ENCODE results near the gene ECI2. TPM values are rescaled to one million over a fixed set of nuclear protein-coding genes. Genes with fewer than 3 reads are reported as not detected.
A peak's percentile ranks its signal among the peaks of the same experiment; 100 is the strongest.

Gene ECI2
- total and polyA plus RNA-seq, 5 donors from 2014 or later, result 18.8 to 102 (median 85.7) TPM

DNA sequence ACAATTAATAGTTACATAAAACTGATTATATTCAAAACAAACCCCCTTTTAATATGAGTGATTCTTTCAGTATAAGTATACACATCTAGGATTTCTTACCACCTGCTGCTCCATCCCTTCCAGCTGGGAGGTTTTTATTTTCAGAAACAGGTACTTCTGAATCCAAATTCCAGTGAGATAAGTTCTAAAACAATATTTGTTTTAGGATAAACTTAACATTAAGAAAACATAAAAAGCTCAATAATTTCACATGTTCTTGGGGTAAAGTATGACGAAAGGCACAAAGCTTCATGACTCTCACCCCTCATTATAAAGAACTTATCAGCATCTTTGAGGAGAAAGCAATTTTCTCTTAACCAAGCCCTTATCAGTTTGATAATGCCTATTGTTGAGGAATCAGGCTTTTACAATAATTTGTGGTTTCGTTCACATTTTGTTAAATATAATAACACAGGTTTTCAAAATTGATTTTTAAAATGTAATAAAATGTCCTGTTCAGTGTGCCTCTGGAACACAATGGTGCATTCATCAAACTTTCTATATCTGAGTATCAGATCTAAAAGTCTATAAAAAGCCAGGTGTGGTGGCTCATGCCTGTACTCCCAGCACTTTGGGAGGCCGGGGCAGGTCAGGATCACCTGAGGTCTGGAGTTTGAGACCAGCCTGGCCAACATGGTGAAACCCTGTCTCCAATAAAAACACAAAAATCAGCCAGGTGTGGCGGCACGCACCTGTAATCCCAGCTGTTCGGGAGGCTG lies 60.7 kb downstream of the ECI2 start:
- no peak overlapping the region for H3K27ac ChIP-seq (ENCODE audit: insufficient read depth, low read length, poor library complexity, severe bottlenecking)
- Mint-ChIP-seq H3K4me1 (no peaks in the 10 kb centered on the region), H3K9me3 (no peaks in the 10 kb centered on the region), H3K27me3 (no peaks in the 10 kb centered on the region), H3K27ac (no peak overlapping the region), H3K4me3 (no peak overlapping the region), H3K36me3 (no peaks in the 10 kb centered on the region)
- no peaks in the 10 kb centered on the region for H3K9me3 ChIP-seq (ENCODE audit: control insufficient read depth in 2 of 2, low read length in 2 of 2)
- no peaks in the 10 kb centered on the region for H3K4me1 ChIP-seq (ENCODE audit: control insufficient read depth, insufficient read depth, low read length, poor library complexity, severe bottlenecking)
- DNase-seq (no peak), ATAC-seq (ENCODE audit: low read depth in 2 of 2) (no peak)
- H3K36me3 ChIP-seq (ENCODE audit: control insufficient read depth, insufficient read depth, low read length), result no peaks in the 10 kb centered on the region
- no peaks in the 10 kb centered on the region for H3K27me3 ChIP-seq (ENCODE audit: control insufficient read depth, insufficient read depth, low read length)
- H3K4me3 ChIP-seq (ENCODE audit: low read depth, low read length), result no peak overlapping the region

DNA sequence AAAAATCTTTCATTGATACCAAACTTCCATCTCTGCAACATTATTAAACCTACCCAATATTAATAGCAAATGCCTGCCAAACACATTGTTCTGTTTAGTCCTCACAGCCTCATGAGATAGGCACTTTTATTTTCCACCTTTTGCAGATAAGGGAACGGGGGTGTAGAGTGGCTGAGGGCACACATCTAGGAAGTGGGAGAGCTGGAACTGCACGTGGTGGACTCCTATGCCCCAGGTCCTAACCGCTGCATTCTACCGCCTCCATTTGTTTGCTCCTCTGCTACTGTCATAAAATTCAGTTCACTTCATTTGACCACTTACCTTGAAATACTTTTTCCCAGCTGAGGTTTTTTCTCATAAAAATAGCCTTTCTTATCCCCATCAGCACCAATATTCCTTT lies 64.0 kb downstream of the ECI2 start:
- DNase-seq, result no peak
- H3K36me3 ChIP-seq (ENCODE audit: control insufficient read depth, insufficient read depth, low read length), result no peaks in the 10 kb centered on the region
- no peaks in the 10 kb centered on the region for H3K9me3 ChIP-seq (ENCODE audit: control insufficient read depth in 2 of 2, low read length in 2 of 2)
- H3K27ac ChIP-seq (ENCODE audit: insufficient read depth, low read length, poor library complexity, severe bottlenecking), result no peak overlapping the region
- Mint-ChIP-seq H3K9me3 (no peaks in the 10 kb centered on the region), H3K4me1 (no peaks in the 10 kb centered on the region), H3K27me3 (no peaks in the 10 kb centered on the region), H3K36me3 (no peaks in the 10 kb centered on the region), H3K27ac (no peak overlapping the region), H3K4me3 (no peak overlapping the region)
- ATAC-seq (ENCODE audit: low read depth in 2 of 2), result no peak
- H3K4me1 ChIP-seq (ENCODE audit: control insufficient read depth, insufficient read depth, low read length, poor library complexity, severe bottlenecking), result no peaks in the 10 kb centered on the region
- H3K4me3 ChIP-seq (ENCODE audit: low read depth, low read length), result no peak overlapping the region
- H3K27me3 ChIP-seq (ENCODE audit: control insufficient read depth, insufficient read depth, low read length), result no peaks in the 10 kb centered on the region

DNA sequence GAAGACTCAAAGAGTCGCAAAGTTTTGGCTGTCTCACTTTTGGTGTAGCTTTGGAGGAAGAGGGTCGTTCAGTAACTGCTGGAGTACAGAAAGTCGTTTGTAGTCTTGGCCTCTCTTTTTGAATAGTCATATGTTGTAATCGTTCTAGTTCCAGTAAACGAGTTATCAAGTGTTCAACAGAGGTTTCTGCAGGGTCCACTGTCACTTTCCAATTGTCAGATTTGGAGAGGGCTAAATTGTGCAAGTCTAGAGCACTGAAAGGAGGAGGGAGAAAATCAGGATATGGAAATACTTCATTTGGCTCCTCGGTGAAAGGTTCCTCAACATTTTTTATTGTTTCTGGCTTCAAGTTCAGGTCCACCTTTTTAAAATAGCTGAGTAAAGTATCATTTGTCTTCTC lies 66.2 kb downstream of the ECI2 start:
- Mint-ChIP-seq H3K9me3 (no peaks in the 10 kb centered on the region), H3K4me1 (peaks cover 0 to 3% (median 0%) of the 10 kb centered on the region in 4 donors), H3K36me3 (peaks cover 4% of the 10 kb centered on the region), H3K27me3 (no peaks in the 10 kb centered on the region), H3K4me3 (no peak overlapping the region), H3K27ac (no peak overlapping the region)
- no peak for DNase-seq
- peaks cover 19% of the 10 kb centered on the region for H3K36me3 ChIP-seq (ENCODE audit: control insufficient read depth, insufficient read depth, low read length)
- no peak overlapping the region for H3K27ac ChIP-seq (ENCODE audit: insufficient read depth, low read length, poor library complexity, severe bottlenecking)
- no peaks in the 10 kb centered on the region for H3K27me3 ChIP-seq (ENCODE audit: control insufficient read depth, insufficient read depth, low read length)
- ATAC-seq (ENCODE audit: low read depth in 2 of 2), result no peak
- H3K4me1 ChIP-seq (ENCODE audit: control insufficient read depth, insufficient read depth, low read length, poor library complexity, severe bottlenecking), result no peaks in the 10 kb centered on the region
- no peaks in the 10 kb centered on the region for H3K9me3 ChIP-seq (ENCODE audit: control insufficient read depth in 2 of 2, low read length in 2 of 2)
- H3K4me3 ChIP-seq (ENCODE audit: low read depth, low read length), result no peak overlapping the region

DNA sequence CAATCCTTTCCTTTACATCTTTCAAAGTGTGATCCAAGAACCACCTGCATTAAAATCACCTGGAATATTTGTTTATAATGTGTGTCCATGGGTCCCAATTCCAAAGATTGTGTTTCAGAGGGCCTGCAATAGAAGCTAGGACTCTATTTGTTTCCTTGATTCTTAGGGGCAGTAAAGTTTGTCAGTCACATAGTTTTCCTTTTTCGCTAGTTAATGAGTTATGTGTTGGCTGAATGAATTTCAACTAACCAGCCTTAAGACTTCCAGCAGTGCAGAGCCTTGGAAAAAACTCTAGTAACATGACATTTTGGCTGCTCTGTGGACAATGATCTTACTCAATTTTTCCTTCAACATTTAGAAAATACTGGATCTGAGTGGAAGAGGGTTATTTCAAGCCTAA lies 67.7 kb downstream of the ECI2 start:
- Mint-ChIP-seq H3K27ac (peak overlapping the region in 1 of 3 donors; percentile 2), H3K4me3 (no peak overlapping the region)

DNA sequence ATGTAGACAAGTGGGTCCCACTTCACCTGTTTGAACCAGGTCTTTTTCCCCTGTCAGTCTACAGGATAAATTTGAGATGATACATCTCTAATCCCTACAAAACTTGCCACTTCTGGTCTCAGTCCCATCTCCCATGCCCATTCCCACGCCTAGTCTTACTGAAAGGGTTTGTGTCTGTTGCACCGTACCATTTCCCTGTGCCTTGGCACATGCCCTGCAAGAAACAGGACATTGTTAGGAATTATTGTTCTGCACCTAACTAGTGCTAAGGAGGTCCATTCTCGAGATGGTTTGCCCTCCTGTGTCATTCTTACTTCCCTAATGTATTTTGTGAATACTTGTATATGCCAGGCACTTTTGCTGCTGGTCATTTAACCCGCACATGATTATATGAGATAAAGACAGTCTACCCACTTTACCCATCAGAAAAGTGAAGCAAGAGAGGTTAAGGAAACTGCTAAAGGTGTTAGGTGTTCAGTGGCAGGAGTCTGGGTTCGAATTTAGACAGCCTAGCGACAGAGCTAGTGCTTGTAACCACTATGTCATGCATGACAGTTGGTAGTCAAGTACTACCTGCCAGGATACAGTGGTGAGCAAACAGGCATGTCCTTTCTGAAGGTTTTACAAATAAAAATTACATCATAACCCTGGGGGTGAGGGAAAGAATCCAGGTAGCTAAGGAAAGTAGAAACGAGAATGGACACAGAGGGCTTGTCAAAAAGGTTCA lies 69.2 kb downstream of the ECI2 start:
- Mint-ChIP-seq H3K9me3 (no peaks in the 10 kb centered on the region), H3K27me3 (no peaks in the 10 kb centered on the region), H3K4me1 (peaks cover 0 to 5% (median under 1%) of the 10 kb centered on the region in 4 donors), H3K27ac (peak overlapping the region; percentile 2 to 88 (median 27)), H3K36me3 (peaks cover 14% of the 10 kb centered on the region), H3K4me3 (no peak overlapping the region)
- no peaks in the 10 kb centered on the region for H3K27me3 ChIP-seq (ENCODE audit: control insufficient read depth, insufficient read depth, low read length)
- no peak for ATAC-seq (ENCODE audit: low read depth in 2 of 2)
- H3K36me3 ChIP-seq (ENCODE audit: control insufficient read depth, insufficient read depth, low read length), result peaks cover 49% of the 10 kb centered on the region
- H3K9me3 ChIP-seq (ENCODE audit: control insufficient read depth in 2 of 2, low read length in 2 of 2), result no peaks in the 10 kb centered on the region
- H3K27ac ChIP-seq (ENCODE audit: insufficient read depth, low read length, poor library complexity, severe bottlenecking), result no peak overlapping the region
- no peaks in the 10 kb centered on the region for H3K4me1 ChIP-seq (ENCODE audit: control insufficient read depth, insufficient read depth, low read length, poor library complexity, severe bottlenecking)
- no peak overlapping the region for H3K4me3 ChIP-seq (ENCODE audit: low read depth, low read length)
- no peak for DNase-seq

More for the DNA sequence above, 67.7 kb downstream of the ECI2 start:
- DNase-seq (no peak), ATAC-seq (ENCODE audit: low read depth in 2 of 2) (no peak)
- Histone ChIP-seq H3K27ac (ENCODE audit: insufficient read depth, low read length, poor library complexity, severe bottlenecking) (no peak overlapping the region), H3K36me3 (ENCODE audit: control insufficient read depth, insufficient read depth, low read length) (peaks cover 34% of the 10 kb centered on the region), H3K27me3 (ENCODE audit: control insufficient read depth, insufficient read depth, low read length) (no peaks in the 10 kb centered on the region), H3K4me3 (ENCODE audit: low read depth, low read length) (no peak overlapping the region), H3K9me3 (ENCODE audit: control insufficient read depth in 2 of 2, low read length in 2 of 2) (no peaks in the 10 kb centered on the region), H3K4me1 (ENCODE audit: control insufficient read depth, insufficient read depth, low read length, poor library complexity, severe bottlenecking) (no peaks in the 10 kb centered on the region)
- peaks cover 0 to 5% (median under 1%) of the 10 kb centered on the region in 4 donors for H3K4me1 Mint-ChIP-seq
- no peaks in the 10 kb centered on the region for H3K9me3 Mint-ChIP-seq
- no peaks in the 10 kb centered on the region for H3K27me3 Mint-ChIP-seq
- H3K36me3 Mint-ChIP-seq, result peaks cover 14% of the 10 kb centered on the region

Other genes starting within 250 kb of the ECI2 start
- gene FAM217A, start 56.4 kb downstream of the ECI2 start, total RNA-seq, result not detected
- under 1 TPM in 2 of 4 donors, not detected in 2; 0.08 to 0.22 TPM for gene FAM217A, start 56.4 kb downstream of the ECI2 start, polyA plus RNA-seq